A549 (cell line): ENCODE measurements around the gene SMAD3. TPM values are rescaled to one million over a fixed set of nuclear protein-coding genes. Genes with fewer than 3 reads are reported as not detected.

Experiments used
- ATAC-seq, 2 experiments: fragments of 200-7000 bp in 1 of 2; fragments of >200 bp in 1 of 2; cut with Nextera tagmentation in 1 of 2; cut with Tn5 transposase in 1 of 2; 3 replicates each; pipeline versions ENCODE4 v1.8.0 to v1.9.1; 2018 to 2020; ENCODE audit warnings: mild to moderate bottlenecking in 1 of 2, moderate library complexity in 1 of 2
- CTCF ChIA-PET: fragments of 300-600 bp; sonication (Branson Sonifier 250); formaldehyde crosslinking; extraction: SDS; loops from one replicate; lab custom pipeline; 2021; ENCODE audit warnings: antibody characterized with exemption, inconsistent platforms; lab: Yijun Ruan, JAX
- POLR2A ChIA-PET: fragments of 350-600 bp; formaldehyde crosslinking; extraction: SDS; loops from one replicate; lab custom pipeline; 2021; ENCODE audit warnings: antibody characterized with exemption, inconsistent platforms; lab: Yijun Ruan, JAX
- DNase-seq, 2 experiments: peaks; one replicate each; pipeline versions ENCODE4 v3.0.0 to v3.0.0-alpha.2; 2011 to 2016; ENCODE audit warnings: low read depth in 1 of 2, low spot score in 1 of 2
- FAIRE-seq: peaks from 2 replicates; lab custom pipeline; 2011; peaks lifted over from hg19 to GRCh38; lab: Jason Lieb, UNC
- H3K27ac ChIP-seq, 2 experiments: fragments of >200 bp; sonication (Bioruptor Twin); formaldehyde crosslinking; 3 replicates each; pipeline ENCODE4 v1.5.1; 2016 to 2017
- H3K4me1 ChIP-seq: fragments of >200 bp; sonication (Bioruptor Twin); formaldehyde crosslinking; 3 replicates; pipeline ENCODE4 v1.6.1; 2016
- H3K4me2 ChIP-seq: fragments of >200 bp; sonication (Bioruptor Twin); formaldehyde crosslinking; 3 replicates; pipeline ENCODE4 v1.6.1; 2016
- H3K4me3 ChIP-seq: fragments of >200 bp; sonication (Bioruptor Twin); formaldehyde crosslinking; 3 replicates; pipeline ENCODE4 v1.5.1; 2016
- H3K9me3 ChIP-seq: fragments of >200 bp; sonication (Bioruptor Twin); formaldehyde crosslinking; 3 replicates; pipeline ENCODE4 v1.6.1; 2016
- ATOH8 ChIP-seq: fragments of 250-450 bp; sonication (Bioruptor Pico); IDR thresholded peaks from 2 replicates; pipeline ENCODE4 v1.5.0; 2020; ENCODE audit warnings: low read depth, mild to moderate bottlenecking, moderate library complexity
- BCL3 ChIP-seq: fragments of >200 bp; sonication (Bioruptor Twin); formaldehyde crosslinking; IDR thresholded peaks from 3 replicates; pipeline ENCODE4 v1.6.1; 2016
- CBX2 ChIP-seq: fragments of 200-600 bp; sonication (generic); IDR thresholded peaks from 2 replicates; pipeline ENCODE4 v1.6.1; 2016; ENCODE audit warnings: low read depth, mild to moderate bottlenecking, borderline replicate concordance
- CHD4 ChIP-seq: fragments of 200-600 bp; sonication (generic); IDR thresholded peaks from 2 replicates; pipeline ENCODE4 v1.6.1; 2016; ENCODE audit warnings: antibody characterized with exemption, mild to moderate bottlenecking, borderline replicate concordance
- CTCF ChIP-seq: fragments of >200 bp; sonication (Bioruptor Twin); formaldehyde crosslinking; IDR thresholded peaks from 3 replicates; pipeline ENCODE4 v1.5.1; 2016
- EHMT2 ChIP-seq: fragments of 200-600 bp; sonication (generic); IDR thresholded peaks from 2 replicates; pipeline ENCODE4 v1.6.1; 2016; ENCODE audit warnings: antibody characterized with exemption, low read depth, mild to moderate bottlenecking, moderate library complexity
- ESRRA ChIP-seq: fragments of 150-350 bp; IDR thresholded peaks from 2 replicates; pipeline ENCODE4 v1.6.1; 2014; ENCODE audit warnings: mild to moderate bottlenecking, low read length, borderline replicate concordance
- FOSB ChIP-seq: fragments of 250-450 bp; sonication (Bioruptor Pico); IDR thresholded peaks from 2 replicates; pipeline ENCODE4 v1.5.0; 2020; ENCODE audit warnings: mild to moderate bottlenecking, moderate library complexity
- FOSL2 ChIP-seq, 2 experiments: fragments of 450-650 bp in 1 of 2; fragments of >200 bp in 1 of 2; sonication (Bioruptor Twin) in 1 of 2; formaldehyde crosslinking; IDR thresholded peaks; 2 replicates each; pipeline versions ENCODE4 v1.5.0 to v1.6.1; 2016 to 2020; ENCODE audit warnings: mild to moderate bottlenecking in 1 of 2, moderate library complexity in 1 of 2
- GATA3 ChIP-seq: IDR thresholded peaks from 2 replicates; pipeline ENCODE4 v1.6.1; 2012; ENCODE audit warnings: borderline replicate concordance
- HMGXB4 ChIP-seq: fragments of 250-450 bp; sonication (Bioruptor Pico); IDR thresholded peaks from 2 replicates; pipeline ENCODE4 v1.5.0; 2021; ENCODE audit warnings: mild to moderate bottlenecking, moderate library complexity, borderline replicate concordance
- HOXB5 ChIP-seq: fragments of 250-450 bp; sonication (Bioruptor Pico); IDR thresholded peaks from 2 replicates; pipeline ENCODE4 v1.5.0; 2020; ENCODE audit warnings: mild to moderate bottlenecking, moderate library complexity
- MAZ ChIP-seq: fragments of 150-350 bp; IDR thresholded peaks from 2 replicates; pipeline ENCODE4 v1.6.1; 2014; ENCODE audit warnings: antibody characterized with exemption, low read depth, low read length, borderline replicate concordance
- PBX3 ChIP-seq: IDR thresholded peaks from 2 replicates; pipeline ENCODE4 v1.6.1; 2012
- RAD21 ChIP-seq, 2 experiments: fragments of >200 bp in 1 of 2; sonication (Bioruptor Twin) in 1 of 2; formaldehyde crosslinking in 1 of 2; IDR thresholded peaks in 1 of 2; conservative IDR thresholded peaks in 1 of 2; 2 replicates in 1 of 2; 3 replicates in 1 of 2; pipeline ENCODE4 v1.6.1; 2012 to 2018; ENCODE audit warnings: inconsistent platforms in 1 of 2
- RARB ChIP-seq: fragments of 250-450 bp; sonication (Bioruptor Pico); IDR thresholded peaks from 2 replicates; pipeline ENCODE4 v1.8.0; 2021; ENCODE audit warnings: mild to moderate bottlenecking, moderate library complexity
- RNF2 ChIP-seq: fragments of 200-600 bp; sonication (generic); IDR thresholded peaks from 2 replicates; pipeline ENCODE4 v1.6.1; 2016; ENCODE audit warnings: low read depth, mild to moderate bottlenecking, antibody characterized with exemption, moderate library complexity, borderline replicate concordance
- SMC3 ChIP-seq: fragments of >200 bp; sonication (Bioruptor Twin); formaldehyde crosslinking; IDR thresholded peaks from 3 replicates; pipeline ENCODE4 v1.6.1; 2018; ENCODE audit warnings: inconsistent platforms
- TFCP2L1 ChIP-seq: fragments of 250-450 bp; sonication (Bioruptor Pico); IDR thresholded peaks from 2 replicates; pipeline ENCODE4 v1.5.0; 2021; ENCODE audit warnings: mild to moderate bottlenecking
- WGBS: methylation state at CpG from one replicate; pipeline ENCODE4 v1.1.6; 2017; ENCODE audit errors: missing lambda C conversion rate; 5-methylcytosine and 5-hydroxymethylcytosine counted together
- polyA plus RNA-seq, 4 experiments: library from polyadenylated mRNA; depleted of rRNA in 3 of 4; stranded (reverse); fragments of >200 nt; fragmentation: RNase III in 1 of 4; extraction: RNeasy Plus Mini Kit Qiagen cat#74134 plus additional on column Dnase treatment in 1 of 4; gene quantifications; 2 replicates in 3 of 4; 3 replicates in 1 of 4; pipeline ENCODE4 v1.2.3, GENCODE V29; 2011 to 2017

SMAD3 gene
- polyA plus RNA-seq, 2 of the 4 experiments (the other 2 are of a cell fraction), result 74.6 to 77.2 TPM

GRCh38 chr15:67240235-67241131 lies 175.1 kb downstream of the SMAD3 start:
- H3K27ac ChIP-seq, result no peak overlapping the region
- H3K9me3 ChIP-seq, result no peaks in the 10 kb centered on the region
- CTCF ChIA-PET, result interaction anchor here (0.5 to 2.9 kb wide), 31 partner anchors 10 to 984 kb away, joined by 3 to 15 read pairs (median 4); partner anchors contain the start of gene AAGAB
- peaks cover 41% of the 10 kb centered on the region for H3K4me1 ChIP-seq
- no peak overlapping the region for H3K4me3 ChIP-seq
- TF ChIP-seq RARB (CRISPR knock-in tag) (no peak), CBX2 (no peak), ESRRA (no peak), FOSL2 (IDR thresholded peaks at IDR 0.05) (no peak), FOSL2 (CRISPR knock-in tag; IDR thresholded peaks at IDR 0.05) (0 out of 2 replicates have a peak, but pooled peaks have one; percentile 28), RNF2 (no peak), TFCP2L1 (CRISPR knock-in tag) (no peak), GATA3 (no peak), FOSB (CRISPR knock-in tag) (no peak), MAZ (no peak), HMGXB4 (CRISPR knock-in tag) (no peak), CHD4 (no peak), EHMT2 (no peak), BCL3 (no peak), PBX3 (no peak), CTCF (peak; percentile 66), RAD21 (conservative IDR thresholded peaks at IDR 0.05 in 1 of 2, IDR thresholded peaks at IDR 0.05 in 1 of 2) (peak; percentile 66 to 74), HOXB5 (CRISPR knock-in tag) (no peak), SMC3 (peak; percentile 58), ATOH8 (CRISPR knock-in tag) (no peak)
- TF ChIP-seq, all 56 proteins: peak for 4
- peak overlapping the region; percentile 48 for H3K4me2 ChIP-seq
- WGBS, result 19% methylated on average over 3 of the region's 3 CpGs
- ATAC-seq (peak; percentile 91 to 95), DNase-seq (peak; percentile 55 to 57), FAIRE-seq (peak; percentile 63)
- POLR2A ChIA-PET, result interaction anchor here (1.8 kb wide), 1 partner anchor 14 kb away, joined by 9 read pairs; the partner anchor contains the start of genes AAGAB and IQCH
